Measurements from ENCODE around the gene ANXA4. TPM values are rescaled to one million over a fixed set of nuclear protein-coding genes. Genes with fewer than 3 reads are reported as not detected.

The ANXA4 gene
- total and polyA plus RNA-seq, 4 donors, result 17.6 to 135 (median 59.4) TPM

GRCh38 chr2:69781321-69782248, 39.7 kb downstream of the ANXA4 start:
- TF ChIP-seq JUND (IDR thresholded peaks at IDR 0.05) (peak in 1 of 2 donors; percentile 90), ATF3 (IDR thresholded peaks at IDR 0.05) (peak; percentile 52), NR2F2 (IDR thresholded peaks at IDR 0.05) (peak; percentile 99), GABPA (IDR thresholded peaks at IDR 0.05 in 1 of 2, conservative IDR thresholded peaks at IDR 0.05 in 1 of 2) (peak in 1 of 2 donors; percentile 29), FOXA1 (IDR thresholded peaks at IDR 0.05) (peak; percentile 87), CTCF (IDR thresholded peaks at IDR 0.05; ENCODE audit: low read depth, low read length, missing input control) (no peak), EGR1 (IDR thresholded peaks at IDR 0.05; ENCODE audit: low read depth in 2 of 2) (peak in 1 of 2 donors; percentile 61), ZBTB33 (IDR thresholded peaks at IDR 0.05) (peak; percentile 64), MAX (IDR thresholded peaks at IDR 0.05) (peak; percentile 89), RAD21 (IDR thresholded peaks at IDR 0.05) (peak; percentile 30 to 53), TAF1 (conservative IDR thresholded peaks at IDR 0.05) (no peak), SP1 (IDR thresholded peaks at IDR 0.05) (peak; percentile 80), FOXA2 (IDR thresholded peaks at IDR 0.05) (peak; percentile 92), YY1 (IDR thresholded peaks at IDR 0.05) (peak; percentile 86), HNF4A (conservative IDR thresholded peaks at IDR 0.05) (peak; percentile 80 to 88), RXRA (IDR thresholded peaks at IDR 0.05) (peak; percentile 96 to 97), HNF4G (IDR thresholded peaks at IDR 0.05) (peak; percentile 67), REST (IDR thresholded peaks at IDR 0.05) (peak; percentile 49)
- H3K9ac ChIP-seq (ENCODE audit: low read depth in 1 of 2, low read length in 2 of 2), result peak overlapping the region in 1 of 2 donors; percentile 24
- H3K4me3 ChIP-seq (ENCODE audit: low read depth in 1 of 3, low read length in 3 of 3), result no peak overlapping the region
- H3K4me1 ChIP-seq (ENCODE audit: control insufficient read depth in 4 of 4, insufficient read depth in 4 of 4, low read length in 3 of 4), result peaks cover 17 to 67% (median 55%) of the 10 kb centered on the region in 4 donors
- 27% methylated on average over 5 of the region's 5 CpGs for WGBS
- DNase-seq (ENCODE audit: low spot score), result no peak
- peaks cover 0 to 1% (median 0%) of the 10 kb centered on the region in 4 donors for H3K36me3 ChIP-seq (ENCODE audit: control insufficient read depth in 4 of 4, insufficient read depth in 3 of 4, low read depth in 1 of 4, low read length in 3 of 4)
- H3K9me3 ChIP-seq (ENCODE audit: control insufficient read depth in 4 of 4, low read length in 3 of 4), result no peaks in the 10 kb centered on the region
- peak overlapping the region; percentile 65 for H3K27ac ChIP-seq (ENCODE audit: low read depth in 1 of 2, low read length in 2 of 2)
- no peaks in the 10 kb centered on the region for H3K27me3 ChIP-seq (ENCODE audit: control insufficient read depth in 4 of 4, insufficient read depth in 4 of 4, low read length in 3 of 4)

Measured in liver (tissue), 9 donors.